H1 (cell line): Measurements from ENCODE around the gene PLXNA4. TPM values are rescaled to one million over a fixed set of nuclear protein-coding genes. Genes with fewer than 3 reads are reported as not detected.

Experiments
- CTBP2 ChIP-seq: IDR thresholded peaks from 2 replicates; pipeline ENCODE4 v1.7.0; 2011; ENCODE audit warnings: borderline replicate concordance, mild to moderate bottlenecking, moderate library complexity, mixed read lengths, low read length; ENCODE audit not compliant: insufficient read depth, insufficient read length
- EGR1 ChIP-seq: IDR thresholded peaks from 2 replicates; pipeline ENCODE4 v1.6.1; 2011; ENCODE audit warnings: low read depth, low read length, borderline replicate concordance
- KDM4A ChIP-seq: IDR thresholded peaks from one replicate; pipeline ENCODE4 v1.7.1; 2012; ENCODE audit warnings: low read depth, mild to moderate bottlenecking, moderate library complexity, low read length, inconsistent platforms; ENCODE audit not compliant: severe bottlenecking
- SP2 ChIP-seq: IDR thresholded peaks from 2 replicates; pipeline ENCODE4 v1.6.1; 2012; ENCODE audit warnings: mild to moderate bottlenecking, low read length, inconsistent platforms
- polyA plus RNA-seq, 7 experiments: library from polyadenylated mRNA; depleted of rRNA in 3 of 7; stranded (reverse) in 5 of 7; unstranded in 2 of 7; fragments of >200 nt in 5 of 7; fragments of 200-250 nt in 2 of 7; gene quantifications; 1 replicate in 5 of 7; 2 replicates in 1 of 7; 4 replicates in 1 of 7; pipeline versions ENCODE4 v1.2.1 to v1.2.3, GENCODE V29; 2011 to 2013; ENCODE audit warnings: missing spikeins in 2 of 7, mixed read lengths in 2 of 7
- total RNA-seq: library from RNA; stranded (reverse); fragmentation: NEBNext Ultra II Directional; extraction: Animal tissue kit (Norgen Biotek cat#: 25700); gene quantifications from 2 replicates; pipeline ENCODE4 v1.2.1, GENCODE V29; 2021

PLXNA4 gene
- total and polyA plus RNA-seq, 2 of the 8 experiments (the other 6 are each of a cell fraction or from before 2014, with no cell fraction given): 0.76 to 0.79 TPM

- no peak for TF ChIP-seq EGR1
- no peak for TF ChIP-seq SP2
- TF ChIP-seq CTBP2: no peak
- no peak for TF ChIP-seq KDM4A
- TF ChIP-seq, all 59 proteins: peak for 0
Measured at GRCh38 chr7:132337450-132338080, 238.7 kb downstream of the PLXNA4 start (continued).
